22Rv1 (cell line): Measurements from ENCODE around the gene C1orf35.

Experiments
- H3K27ac ChIP-seq: fragments of 450-650 bp; 2 replicates; pipeline ENCODE4 v1.5.1; 2017
- CTCF ChIP-seq: fragments of 450-650 bp; IDR thresholded peaks from 2 replicates; pipeline ENCODE4 v1.5.1; 2017; ENCODE audit warnings: mild to moderate bottlenecking
- ZFX ChIP-seq: fragments of 450-650 bp; IDR thresholded peaks from 2 replicates; pipeline ENCODE4 v1.6.1; 2017; ENCODE audit warnings: antibody characterized with exemption, borderline replicate concordance

Gene C1orf35

GRCh38 chr1:228073857-228074545 lies 29.1 kb downstream of the C1orf35 start:
- no peak overlapping the region for H3K27ac ChIP-seq
- TF ChIP-seq CTCF (peak; percentile 38), ZFX (no peak)

GRCh38 chr1:228073061-228073856 lies 29.9 kb downstream of the C1orf35 start:
- TF ChIP-seq CTCF (no peak), ZFX (no peak)
- H3K27ac ChIP-seq: no peak overlapping the region

GRCh38 chr1:228072658-228073043 lies 30.5 kb downstream of the C1orf35 start:
- H3K27ac ChIP-seq: no peak overlapping the region
- no peak for TF ChIP-seq ZFX

GRCh38 chr1:228071839-228072657 lies 31.1 kb downstream of the C1orf35 start:
- TF ChIP-seq ZFX: no peak
- 0 out of 2 replicates have a peak, but pooled peaks have one; percentile 8 for TF ChIP-seq CTCF
- no peak overlapping the region for H3K27ac ChIP-seq

GRCh38 chr1:228070851-228071250 lies 32.3 kb downstream of the C1orf35 start:
- TF ChIP-seq CTCF (no peak), ZFX (no peak)
- no peak overlapping the region for H3K27ac ChIP-seq

GRCh38 chr1:228070173-228070572 lies 33.0 kb downstream of the C1orf35 start:
- no peak overlapping the region for H3K27ac ChIP-seq
- TF ChIP-seq ZFX: no peak
- no peak for TF ChIP-seq CTCF

GRCh38 chr1:228068359-228068758 lies 34.8 kb downstream of the C1orf35 start:
- no peak overlapping the region for H3K27ac ChIP-seq
- TF ChIP-seq CTCF: no peak
- no peak for TF ChIP-seq ZFX
